ENCODE data around the gene TYW1.
"Not testable (repeated sequence)": the region's sequence is repeated elsewhere in the genome, so short reads cannot be mapped to it uniquely, and the experiment has no call there.

Gene TYW1

GRCh38 chr7:66996444-66997191 is at the start of gene TYW1:
TYW1 (plus strand) TSS chr7:66996833; CDS start chr7:66996979, 146 bp downstream.
- peak; percentile 99 for DNase-seq (ENCODE audit: low read depth)

GRCh38 chr7:66948480-66949109 is 48.0 kb upstream of the TYW1 start:
- no peak for DNase-seq (ENCODE audit: low read depth)

- DNase-seq (ENCODE audit: low read depth) = no peak
Measured at GRCh38 chr7:66950311-66950710, 46.3 kb upstream of the TYW1 start.

GRCh38 chr7:66950763-66951162 is 45.9 kb upstream of the TYW1 start:
- DNase-seq (ENCODE audit: low read depth) = peak; percentile 62

- DNase-seq (ENCODE audit: low read depth) = peak; percentile 83
Measured at GRCh38 chr7:66952343-66953043, 44.1 kb upstream of the TYW1 start.

- no peak for DNase-seq (ENCODE audit: low read depth)
Measured at GRCh38 chr7:66953044-66953427, 43.6 kb upstream of the TYW1 start.

GRCh38 chr7:66957595-66958290 is 38.9 kb upstream of the TYW1 start:
- DNase-seq (ENCODE audit: low read depth) = peak; percentile 74

- DNase-seq (ENCODE audit: low read depth) = no peak
Measured at GRCh38 chr7:66958538-66959350, 37.9 kb upstream of the TYW1 start.

GRCh38 chr7:66960192-66960591 is 36.4 kb upstream of the TYW1 start:
- DNase-seq (ENCODE audit: low read depth) = no peak

GRCh38 chr7:66961096-66961495 is 35.5 kb upstream of the TYW1 start:
- DNase-seq (ENCODE audit: low read depth) = no peak

- DNase-seq (ENCODE audit: low read depth) = peak; percentile 81
Measured at GRCh38 chr7:66964411-66964810, 32.2 kb upstream of the TYW1 start.

- DNase-seq (ENCODE audit: low read depth) = no peak
Measured at GRCh38 chr7:66967029-66967428, 29.6 kb upstream of the TYW1 start.

GRCh38 chr7:66969001-66969400 is 27.6 kb upstream of the TYW1 start:
- not testable (repeated sequence) for DNase-seq (ENCODE audit: low read depth)

- DNase-seq (ENCODE audit: low read depth) = no peak
Measured at GRCh38 chr7:66970310-66970709, 26.3 kb upstream of the TYW1 start.

- DNase-seq (ENCODE audit: low read depth) = no peak
Measured at GRCh38 chr7:66974986-66975590, 21.5 kb upstream of the TYW1 start.

- DNase-seq (ENCODE audit: low read depth) = not testable (repeated sequence)
Measured at GRCh38 chr7:66978312-66978711, 18.3 kb upstream of the TYW1 start.

GRCh38 chr7:66979013-66979412 is 17.6 kb upstream of the TYW1 start:
- peak; percentile 11 for DNase-seq (ENCODE audit: low read depth)

GRCh38 chr7:66980336-66980735 is 16.3 kb upstream of the TYW1 start:
- DNase-seq (ENCODE audit: low read depth) = not testable (repeated sequence)

GRCh38 chr7:66989552-66989951 is 7.1 kb upstream of the TYW1 start:
- not testable (repeated sequence) for DNase-seq (ENCODE audit: low read depth)

- not testable (repeated sequence) for DNase-seq (ENCODE audit: low read depth)
Measured at GRCh38 chr7:66994051-66994450, 2.6 kb upstream of the TYW1 start.

- DNase-seq (ENCODE audit: low read depth) = peak; percentile 95
Measured at GRCh38 chr7:66994691-66995049, 2.0 kb upstream of the TYW1 start.
